Stimulated activated CD4-positive, alpha-beta T cell treated with anti-CD3 and anti-CD28 coated beads, Interleukin-2, amount 100 ng/mL, for 4 hours (primary cell): ENCODE results near the gene ACOT7.

ENCODE experiments used
- DNase-seq: peaks from one replicate; pipeline ENCODE4 v3.0.0-alpha.2; 2020; ENCODE audit warnings: low read depth

Gene ACOT7

GRCh38 chr1:6268415-6268814 is 125.2 kb downstream of the ACOT7 start:
- DNase-seq: no peak

- no peak for DNase-seq
These were observed 125.8 kb downstream of the ACOT7 start for GRCh38 chr1:6267686-6268322.

DNA sequence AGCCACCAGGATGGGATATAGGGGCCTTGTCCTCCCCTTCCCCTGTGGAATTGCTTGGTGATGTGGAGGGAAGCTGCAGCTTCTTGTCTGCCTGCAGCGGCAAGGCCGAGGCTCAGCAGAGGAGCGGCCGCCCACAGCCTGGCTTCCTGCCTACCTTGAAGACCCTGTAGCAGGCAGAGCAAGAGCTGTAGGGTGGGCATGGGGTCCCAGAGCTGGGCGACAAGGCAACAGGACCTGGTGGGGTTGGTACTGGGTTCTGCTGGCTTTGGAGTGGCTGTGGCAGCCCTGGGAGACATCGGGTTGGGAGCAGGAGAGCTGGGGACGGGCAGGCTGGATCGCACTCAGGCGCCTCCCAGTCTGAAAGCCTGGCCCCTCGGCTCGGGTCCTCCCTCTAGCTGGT is 126.9 kb downstream of the ACOT7 start:
- no peak for DNase-seq

DNA sequence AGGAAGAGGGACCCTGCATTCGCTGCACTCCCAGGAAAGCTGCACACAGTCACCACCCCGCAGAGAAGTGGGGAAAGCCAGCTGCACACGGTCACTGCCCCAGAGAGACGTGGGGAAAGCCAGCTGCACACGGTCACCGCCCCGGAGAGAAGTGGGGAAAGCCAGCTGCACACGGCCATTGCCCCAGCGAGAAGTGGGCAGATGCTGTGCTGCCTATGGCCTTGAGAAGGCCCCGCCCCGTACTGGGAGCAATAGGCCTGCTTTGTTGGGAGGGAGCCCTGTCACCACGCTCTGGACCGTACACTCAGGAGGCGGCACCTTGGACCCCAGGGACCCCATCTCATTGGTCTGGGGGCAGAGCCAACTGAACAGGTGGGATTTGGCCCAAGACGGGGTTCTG is 128.4 kb downstream of the ACOT7 start:
- no peak for DNase-seq

GRCh38 chr1:6263716-6264115 is 129.9 kb downstream of the ACOT7 start:
- no peak for DNase-seq

DNA sequence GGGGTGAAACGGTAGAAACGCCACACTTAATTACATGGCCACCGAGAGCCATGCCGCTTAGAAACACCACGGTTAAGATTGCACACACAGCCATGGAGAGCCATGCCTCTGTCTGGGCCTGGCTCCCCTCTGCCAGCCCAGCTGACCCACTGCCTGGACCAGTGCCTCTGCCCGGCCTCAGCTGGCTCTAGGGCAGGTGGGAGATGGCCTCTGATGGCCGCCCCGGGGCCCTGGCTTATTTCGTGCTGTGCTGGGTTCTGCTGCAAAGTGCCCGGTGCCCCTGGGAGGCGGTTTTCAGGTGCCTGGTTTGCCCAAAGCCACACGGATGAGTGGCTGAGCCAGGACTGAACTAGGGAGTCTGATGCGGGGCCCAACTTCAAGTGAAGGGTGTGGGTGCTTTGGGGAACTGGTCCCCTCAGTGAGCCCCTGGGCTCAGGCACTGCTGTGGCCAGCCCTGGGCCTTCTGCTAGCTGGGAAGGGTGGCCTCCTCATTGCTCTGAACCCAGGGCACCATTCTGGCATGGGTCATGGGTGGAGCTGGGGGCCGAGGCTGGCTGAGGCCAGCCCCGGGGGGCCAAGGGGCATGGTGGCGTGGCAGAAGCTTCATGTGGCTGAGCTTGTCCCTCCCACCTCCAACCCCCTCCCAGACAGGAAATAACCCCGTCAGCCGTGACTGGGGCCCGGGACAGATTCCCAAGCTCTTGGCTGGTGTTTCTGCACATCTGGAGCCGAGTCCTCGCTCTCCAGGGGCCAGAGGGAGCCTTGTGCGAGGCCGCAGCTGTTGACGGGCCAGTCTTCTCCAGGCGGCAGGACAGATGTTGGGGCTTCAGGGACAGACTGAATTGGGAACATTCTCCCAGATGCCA is 130.8 kb downstream of the ACOT7 start:
- DNase-seq: no peak

GRCh38 chr1:6261615-6261995 is 132.0 kb downstream of the ACOT7 start:
- no peak for DNase-seq

GRCh38 chr1:6260961-6261614 is 132.5 kb downstream of the ACOT7 start, which contains the start of gene GPR153:
GPR153 (minus strand) TSS chr1:6261098; CDS start chr1:6254905, 6,193 bp downstream.
- peak; percentile 41 for DNase-seq

DNA sequence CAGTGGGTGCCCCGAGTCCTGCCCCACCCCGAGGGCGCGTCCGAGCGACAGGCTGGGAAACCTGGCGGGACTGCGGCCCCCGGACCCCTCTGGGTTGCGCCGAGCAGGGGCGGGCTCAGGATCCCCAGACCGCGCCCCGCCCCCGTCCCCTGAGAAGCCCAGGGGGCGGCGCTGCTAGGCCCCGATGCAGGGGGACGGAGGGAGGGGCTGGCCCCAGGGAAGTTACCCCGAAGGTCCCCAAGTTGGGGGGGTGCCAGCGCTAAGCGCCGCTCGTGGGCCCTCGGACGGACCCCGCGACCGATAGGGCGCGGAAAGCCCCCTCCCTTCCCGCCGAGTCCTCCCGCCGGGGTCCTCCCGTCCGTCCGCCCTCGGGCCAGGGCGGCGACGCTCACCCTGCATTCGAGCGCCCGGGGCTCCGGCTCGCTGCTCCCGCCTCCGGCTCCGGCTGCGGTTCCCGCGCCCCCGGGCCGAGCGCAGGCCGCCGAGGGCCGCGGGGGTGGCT is 133.1 kb downstream of the ACOT7 start:
- no peak for DNase-seq

DNA sequence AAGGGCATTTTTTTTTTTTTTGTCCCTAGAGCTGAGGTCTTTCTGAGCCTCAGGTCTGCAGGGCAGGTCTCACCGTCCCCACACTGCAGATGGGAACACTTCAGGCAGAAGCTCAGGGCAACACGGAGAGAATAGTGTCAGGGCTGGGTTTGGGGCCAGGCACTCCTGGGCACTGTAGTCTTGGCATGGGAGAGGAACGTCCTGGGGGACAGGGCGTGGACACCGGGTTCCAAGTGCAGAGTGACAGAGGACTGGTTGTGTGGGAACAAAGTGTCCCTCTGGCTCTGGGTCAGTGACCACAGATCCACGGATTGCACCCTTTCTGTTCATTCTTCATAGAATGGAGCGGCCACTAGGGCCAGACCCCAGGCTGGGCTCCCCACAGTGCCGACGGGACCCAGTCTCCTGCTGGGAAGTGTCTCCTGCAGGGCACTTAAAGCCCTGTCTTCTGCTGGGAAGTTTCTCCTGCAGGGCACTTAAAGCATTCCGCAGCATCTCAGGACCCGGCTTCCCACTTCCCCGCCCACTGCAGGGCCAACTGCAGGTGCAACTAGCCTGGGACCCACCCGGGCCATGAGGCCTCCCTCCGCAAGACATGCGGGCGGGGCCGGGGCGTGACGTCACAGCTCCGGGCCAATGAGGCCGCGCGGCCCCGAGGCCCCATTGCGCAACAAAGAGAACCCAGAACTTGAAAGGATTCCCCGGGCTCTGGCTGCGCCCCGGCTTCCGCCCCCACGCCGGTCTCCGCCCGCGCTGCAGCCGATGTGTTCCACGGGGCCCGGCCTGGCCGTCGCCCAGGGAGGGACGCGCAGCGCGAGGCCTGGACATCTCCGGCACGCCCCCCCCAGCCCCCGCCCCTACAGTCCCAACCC is 133.8 kb downstream of the ACOT7 start:
- DNase-seq: peak; percentile 72

- no peak for DNase-seq
These were observed 134.9 kb downstream of the ACOT7 start for GRCh38 chr1:6258675-6259074.

DNA sequence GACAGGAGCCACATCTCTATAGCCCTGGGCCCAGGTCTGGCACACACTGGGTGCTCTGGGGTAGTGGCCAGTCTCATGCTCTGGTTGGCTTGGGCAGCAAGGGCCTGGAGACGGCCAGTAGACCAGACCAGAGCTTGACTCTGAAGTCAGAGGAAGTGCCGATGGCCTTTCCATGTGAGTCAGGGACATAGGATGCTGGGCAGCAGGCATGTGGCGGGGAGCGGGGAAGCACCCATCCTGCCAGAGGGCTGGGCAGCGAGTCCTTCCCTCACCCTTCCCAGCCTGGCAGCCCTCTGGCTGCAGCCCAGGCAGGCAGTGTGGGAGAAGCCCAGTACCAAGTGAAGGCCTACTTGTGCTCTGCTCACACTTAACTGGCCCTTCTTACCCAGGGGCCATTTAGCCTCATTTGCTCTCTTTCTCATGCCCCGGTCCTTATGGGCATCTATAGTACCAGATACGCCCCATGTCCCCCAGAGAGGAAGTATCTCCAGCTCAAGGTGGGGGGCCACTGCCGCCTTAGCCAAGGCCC is 136.0 kb downstream of the ACOT7 start:
- DNase-seq: no peak

GRCh38 chr1:6256645-6257044 is 136.9 kb downstream of the ACOT7 start:
- DNase-seq: no peak

- no peak for DNase-seq
These were observed 138.9 kb downstream of the ACOT7 start for GRCh38 chr1:6254691-6255090.

- no peak for DNase-seq
These were observed 140.2 kb downstream of the ACOT7 start for GRCh38 chr1:6253380-6253779.

DNA sequence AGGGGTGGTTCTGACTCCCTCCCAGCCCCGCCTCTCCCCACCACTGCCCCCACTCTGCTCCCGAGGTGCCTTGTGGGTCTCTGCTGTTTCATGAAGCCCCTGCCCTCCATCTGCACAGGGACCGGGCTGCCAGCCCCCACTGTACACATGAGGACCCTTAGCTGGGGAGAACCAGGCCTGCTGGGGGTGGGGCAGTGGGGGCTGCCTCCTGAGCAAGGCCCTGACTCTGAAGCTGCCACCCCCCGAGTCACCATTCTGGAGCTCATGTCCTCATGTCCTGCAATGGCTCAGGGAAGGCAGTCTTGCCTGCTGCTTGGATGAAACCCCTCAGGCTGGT is 141.2 kb downstream of the ACOT7 start:
- no peak for DNase-seq

- no peak for DNase-seq
These were observed 141.7 kb downstream of the ACOT7 start for GRCh38 chr1:6251681-6252373.

- no peak for DNase-seq
These were observed 142.3 kb downstream of the ACOT7 start for GRCh38 chr1:6251233-6251632.

DNA sequence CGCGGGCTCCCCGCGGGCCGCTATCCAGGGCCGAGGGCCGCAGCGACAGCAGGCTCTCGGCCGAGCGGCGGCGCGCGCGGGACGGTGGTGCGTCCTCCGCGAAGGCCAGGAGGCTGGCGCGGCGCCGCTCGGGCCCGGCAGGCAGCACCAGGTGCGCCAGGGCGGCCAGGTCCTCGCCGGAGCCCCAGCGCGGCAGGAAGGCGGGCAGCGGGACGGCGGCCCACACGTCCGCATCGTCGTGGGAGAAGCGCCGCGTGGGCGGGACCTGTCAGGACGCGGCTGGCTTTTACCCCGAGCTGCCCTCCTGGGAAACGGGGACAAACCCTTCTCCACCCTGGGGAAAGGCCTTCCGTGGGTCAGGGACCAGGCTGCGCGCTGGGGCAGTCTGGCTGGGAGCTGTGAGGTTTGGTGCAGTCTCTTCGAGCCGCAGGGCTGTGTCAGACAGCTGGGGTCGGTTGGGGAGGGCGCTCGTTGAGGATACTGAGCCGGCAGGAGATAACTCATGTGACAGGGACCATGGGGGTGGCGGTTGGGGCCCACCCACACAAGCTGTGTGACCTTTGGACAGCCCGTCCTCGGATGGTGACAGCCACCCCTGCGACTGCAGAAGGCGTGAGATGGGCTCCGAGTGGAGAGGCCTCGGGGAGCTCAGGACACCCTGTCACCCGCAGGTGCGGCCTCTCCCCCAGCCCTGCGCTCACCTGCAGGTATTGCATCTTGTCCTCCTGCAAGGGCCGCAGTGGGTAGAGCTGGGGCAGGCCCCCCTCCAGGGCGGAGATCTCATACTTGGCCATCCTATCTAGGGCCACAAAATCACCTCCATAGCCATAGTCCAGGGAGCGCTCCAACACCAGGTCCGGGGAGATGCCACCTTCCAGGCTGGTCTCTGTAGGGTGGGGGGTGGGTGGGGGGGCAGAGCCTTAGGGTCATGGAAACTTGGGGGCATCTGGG is 143.6 kb downstream of the ACOT7 start:
- DNase-seq: no peak
